ENCODE measurements around the gene SMIM43. TPM values are rescaled to one million over a fixed set of nuclear protein-coding genes. Genes with fewer than 3 reads are reported as not detected.

SMIM43 gene
- total and polyA plus RNA-seq, 9 of the 15 experiments (the other 6 are each of a cell fraction or from before 2014, with no cell fraction given) = not detected

DNA sequence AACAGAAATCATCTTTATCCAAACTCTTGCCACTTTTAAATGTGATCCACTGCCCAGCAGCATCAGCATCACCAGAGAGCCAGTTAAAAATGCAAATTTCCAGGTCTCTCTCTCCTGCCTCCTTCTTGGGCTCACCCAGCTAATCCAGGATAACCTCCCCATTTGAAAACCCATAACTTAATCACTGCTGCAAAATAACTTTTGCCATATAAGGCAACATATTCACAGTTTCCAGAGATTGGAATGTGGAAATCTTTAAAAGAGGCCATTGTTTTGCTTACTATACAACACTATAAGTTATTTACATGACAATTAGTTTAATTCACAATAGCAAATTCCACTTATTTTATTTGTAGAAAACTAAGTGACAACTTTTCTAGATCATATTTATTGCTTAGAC lies 31.3 kb upstream of the SMIM43 start (continued):
- TF ChIP-seq SRSF9 (IDR thresholded peaks at IDR 0.05; ENCODE audit: borderline replicate concordance, low read depth, low read length) (no peak), NFRKB (IDR thresholded peaks at IDR 0.05; ENCODE audit: low read depth) (no peak)

DNA sequence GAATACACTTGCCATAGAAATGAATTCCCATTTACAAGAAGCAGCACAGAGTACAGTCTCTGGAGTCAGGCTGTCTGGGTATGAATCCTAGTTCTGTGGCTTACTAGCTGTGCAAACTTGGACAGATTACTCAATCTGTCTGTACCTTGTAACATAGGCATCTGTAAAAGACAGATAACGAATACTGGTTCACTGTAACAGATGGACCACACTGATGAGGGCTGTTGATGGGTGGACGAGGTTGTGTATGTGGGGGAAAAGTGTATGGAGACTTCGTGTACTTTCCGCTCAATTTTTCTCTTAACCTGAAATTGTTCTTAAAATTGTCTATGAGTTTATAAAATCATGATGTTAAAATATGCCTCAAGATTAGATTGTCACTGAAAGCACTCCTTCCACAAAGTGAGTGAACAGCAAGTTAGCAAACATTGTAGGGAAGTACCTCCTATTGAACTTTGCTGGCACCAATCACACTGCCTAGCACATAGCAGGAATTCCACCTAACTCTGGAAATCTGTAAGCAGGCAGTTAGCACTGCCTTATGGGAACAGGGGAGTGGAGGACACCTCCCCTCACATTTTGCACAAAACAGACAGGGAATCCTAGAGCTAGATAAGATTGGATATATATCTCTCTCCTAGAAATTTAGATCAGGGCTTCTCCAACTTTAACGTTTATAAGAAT lies 29.7 kb upstream of the SMIM43 start:
- Histone ChIP-seq H3K36me3 (ENCODE audit: control insufficient read depth, insufficient read depth, low read length) (no peaks in the 10 kb centered on the region), H3K27me3 (ENCODE audit: control insufficient read depth in 2 of 2, insufficient read depth in 2 of 2, low read length in 2 of 2) (no peaks in the 10 kb centered on the region), H2AFZ (ENCODE audit: low read depth, low read length) (peak overlapping the region; percentile 54; the same call in 1 of the 2 replicates), H3K4me3 (no peak overlapping the region), H3K9ac (ENCODE audit: insufficient read depth in 1 of 2, low read depth in 2 of 2, low read length in 2 of 2) (peak overlapping the region; percentile 28 to 38; a peak in 2 of 4 replicates), H3K4me1 (replicated peaks in 1 of 2; ENCODE audit: control insufficient read depth in 2 of 2, insufficient read depth in 2 of 2, low read length in 2 of 2) (peaks cover 5 to 39% of the 10 kb centered on the region in 2 experiments; a peak in 3 of 5 replicates), H3K79me2 (ENCODE audit: control insufficient read depth, insufficient read depth, low read length) (no peaks in the 10 kb centered on the region), H3K9me3 (replicated peaks; ENCODE audit: control insufficient read depth, insufficient read depth, low read depth, low read length) (no peaks in the 10 kb centered on the region), H3K9me1 (ENCODE audit: control insufficient read depth, insufficient read depth, low read length) (no peaks in the 10 kb centered on the region), H3K27ac (ENCODE audit: extremely low read depth, low read depth, low read length) (peak overlapping the region; percentile 39; the same call in 1 of the 3 replicates), H4K20me1 (replicated peaks; ENCODE audit: control insufficient read depth, insufficient read depth, low read length) (no peaks in the 10 kb centered on the region), H3K4me2 (ENCODE audit: insufficient read depth, low read length) (peak overlapping the region; percentile 73)
- in situ Hi-C loops (cut with MboI) = no loop called here
- POLR2A ChIA-PET = interaction anchor here (0.5 to 1.5 kb wide), 4 partner anchors 9 to 65 kb away, joined by 3 to 4 read pairs (median 3); no protein-coding TSS in a partner anchor
- DNase-seq (ENCODE audit: extremely low read depth in 1 of 4, low spot score in 3 of 4) (peak; percentile 78 to 87 (median 85)), ATAC-seq (peak; percentile 93), FAIRE-seq (peak; percentile 94)
- intact Hi-C loops (cut with micrococcal nuclease) = loop anchor here (2.0 kb wide), 1 partner anchor 98 kb away; the partner anchor contains the start of gene ANXA5
- CTCF ChIA-PET (ENCODE audit: low intra/inter-chr PET ratio) = no interaction called here
- 2% methylated on average over 5 of the region's 5 CpGs for WGBS (ENCODE audit: insufficient coverage, low coverage, missing lambda C conversion rate)
- BruUV-seq (replicated peaks) = no TSS peak
- no peak for TF ChIP-seq CBFB (CRISPR knock-in tag; IDR thresholded peaks at IDR 0.05)
- TF ChIP-seq ZNF644 (tag; IDR thresholded peaks at IDR 0.05; ENCODE audit: low read depth) = peak; percentile 83; the same call in 1 of the 2 replicates
- peak; percentile 98 for TF ChIP-seq TCF3 (CRISPR knock-in tag; IDR thresholded peaks at IDR 0.05)
- TF ChIP-seq, protein P1, sequence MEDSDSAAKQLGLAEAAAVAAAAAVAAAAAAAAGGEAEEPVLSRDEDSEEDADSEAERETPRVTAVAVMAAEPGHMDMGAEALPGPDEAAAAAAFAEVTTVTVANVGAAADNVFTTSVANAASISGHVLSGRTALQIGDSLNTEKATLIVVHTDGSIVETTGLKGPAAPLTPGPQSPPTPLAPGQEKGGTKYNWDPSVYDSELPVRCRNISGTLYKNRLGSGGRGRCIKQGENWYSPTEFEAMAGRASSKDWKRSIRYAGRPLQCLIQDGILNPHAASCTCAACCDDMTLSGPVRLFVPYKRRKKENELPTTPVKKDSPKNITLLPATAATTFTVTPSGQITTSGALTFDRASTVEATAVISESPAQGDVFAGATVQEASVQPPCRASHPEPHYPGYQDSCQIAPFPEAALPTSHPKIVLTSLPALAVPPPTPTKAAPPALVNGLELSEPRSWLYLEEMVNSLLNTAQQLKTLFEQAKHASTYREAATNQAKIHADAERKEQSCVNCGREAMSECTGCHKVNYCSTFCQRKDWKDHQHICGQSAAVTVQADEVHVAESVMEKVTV (CRISPR knock-in tag; IDR thresholded peaks at IDR 0.05) = no peak
- TF ChIP-seq CREM (IDR thresholded peaks at IDR 0.05; ENCODE audit: low read depth) = peak; percentile 76
- peak in 1 of 2 experiments; percentile 29 for TF ChIP-seq NCOA2 (IDR thresholded peaks at IDR 0.05; ENCODE audit: partially characterized antibody in 2 of 2)
- TF ChIP-seq MCM7 (IDR thresholded peaks at IDR 0.05) = no peak
- no peak for TF ChIP-seq HNRNPLL (IDR thresholded peaks at IDR 0.05; ENCODE audit: low read depth, low read length, poor library complexity, severe bottlenecking)
- no peak for TF ChIP-seq RBM22 (IDR thresholded peaks at IDR 0.05; ENCODE audit: low read depth, low read length, poor library complexity, severe bottlenecking)
- TF ChIP-seq ATF1 (CRISPR knock-in tag; IDR thresholded peaks at IDR 0.05) = no peak
- peak; percentile 44 for TF ChIP-seq ATF1 (tag; IDR thresholded peaks at IDR 0.05)
- TF ChIP-seq RAD21 (CRISPR knock-in tag; conservative IDR thresholded peaks at IDR 0.05 in 1 of 2, IDR thresholded peaks at IDR 0.05 in 1 of 2) = no peak
- no peak for TF ChIP-seq HMG20B (CRISPR knock-in tag; IDR thresholded peaks at IDR 0.05)
- peak; percentile 92 for TF ChIP-seq CEBPB (tag; IDR thresholded peaks at IDR 0.05)
